NB4 (cell line): Measurements from ENCODE around the gene TMEM125.

ENCODE experiments used
- DNase-seq: peaks from one replicate; pipeline ENCODE4 v3.0.0; 2010; ENCODE audit warnings: low read depth
- H3K4me3 ChIP-seq: one replicate; pipeline ENCODE4 v1.5.1; 2011; ENCODE audit warnings: mild to moderate bottlenecking, low read depth, low read length, moderate library complexity
- MAX ChIP-seq: IDR thresholded peaks from 2 replicates; pipeline ENCODE4 v1.6.1; 2011; ENCODE audit warnings: low read depth, low read length
- MYC ChIP-seq: IDR thresholded peaks from 2 replicates; pipeline ENCODE4 v1.6.1; 2011; ENCODE audit warnings: low read depth, low read length
- POLR2A ChIP-seq: IDR thresholded peaks from 2 replicates; pipeline ENCODE4 v1.6.1; 2011; ENCODE audit warnings: mild to moderate bottlenecking; ENCODE audit not compliant: insufficient read length; ENCODE audit errors: extremely low read depth
- TF ChIP-seq, protein P1 (sequence below): IDR thresholded peaks from one replicate; pipeline ENCODE4 v1.5.1; 2012; ENCODE audit warnings: low read depth, low read length

TMEM125 gene

GRCh38 chr1:43229826-43230780 is 39.7 kb upstream of the TMEM125 start:
- DNase-seq: no peak
- no peak overlapping the region for H3K4me3 ChIP-seq
- TF ChIP-seq MYC: no peak
- no peak for TF ChIP-seq MAX
- TF ChIP-seq, protein P1, sequence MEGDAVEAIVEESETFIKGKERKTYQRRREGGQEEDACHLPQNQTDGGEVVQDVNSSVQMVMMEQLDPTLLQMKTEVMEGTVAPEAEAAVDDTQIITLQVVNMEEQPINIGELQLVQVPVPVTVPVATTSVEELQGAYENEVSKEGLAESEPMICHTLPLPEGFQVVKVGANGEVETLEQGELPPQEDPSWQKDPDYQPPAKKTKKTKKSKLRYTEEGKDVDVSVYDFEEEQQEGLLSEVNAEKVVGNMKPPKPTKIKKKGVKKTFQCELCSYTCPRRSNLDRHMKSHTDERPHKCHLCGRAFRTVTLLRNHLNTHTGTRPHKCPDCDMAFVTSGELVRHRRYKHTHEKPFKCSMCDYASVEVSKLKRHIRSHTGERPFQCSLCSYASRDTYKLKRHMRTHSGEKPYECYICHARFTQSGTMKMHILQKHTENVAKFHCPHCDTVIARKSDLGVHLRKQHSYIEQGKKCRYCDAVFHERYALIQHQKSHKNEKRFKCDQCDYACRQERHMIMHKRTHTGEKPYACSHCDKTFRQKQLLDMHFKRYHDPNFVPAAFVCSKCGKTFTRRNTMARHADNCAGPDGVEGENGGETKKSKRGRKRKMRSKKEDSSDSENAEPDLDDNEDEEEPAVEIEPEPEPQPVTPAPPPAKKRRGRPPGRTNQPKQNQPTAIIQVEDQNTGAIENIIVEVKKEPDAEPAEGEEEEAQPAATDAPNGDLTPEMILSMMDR: no peak
- TF ChIP-seq POLR2A: no peak

- TF ChIP-seq, protein P1: no peak
- TF ChIP-seq MYC (no peak), POLR2A (no peak), MAX (no peak)
- no peak overlapping the region for H3K4me3 ChIP-seq
- no peak for DNase-seq
These were observed 37.7 kb upstream of the TMEM125 start for GRCh38 chr1:43232074-43232473.

- no peak overlapping the region for H3K4me3 ChIP-seq
- TF ChIP-seq, protein P1: no peak
- TF ChIP-seq POLR2A: no peak
- TF ChIP-seq MAX: no peak
- no peak for TF ChIP-seq MYC
- DNase-seq: no peak
These were observed 37.3 kb upstream of the TMEM125 start for GRCh38 chr1:43232482-43232881.

- TF ChIP-seq MAX (no peak), POLR2A (no peak)
- H3K4me3 ChIP-seq: no peak overlapping the region
- DNase-seq: no peak
These were observed 36.2 kb upstream of the TMEM125 start for GRCh38 chr1:43233631-43234030.

DNA sequence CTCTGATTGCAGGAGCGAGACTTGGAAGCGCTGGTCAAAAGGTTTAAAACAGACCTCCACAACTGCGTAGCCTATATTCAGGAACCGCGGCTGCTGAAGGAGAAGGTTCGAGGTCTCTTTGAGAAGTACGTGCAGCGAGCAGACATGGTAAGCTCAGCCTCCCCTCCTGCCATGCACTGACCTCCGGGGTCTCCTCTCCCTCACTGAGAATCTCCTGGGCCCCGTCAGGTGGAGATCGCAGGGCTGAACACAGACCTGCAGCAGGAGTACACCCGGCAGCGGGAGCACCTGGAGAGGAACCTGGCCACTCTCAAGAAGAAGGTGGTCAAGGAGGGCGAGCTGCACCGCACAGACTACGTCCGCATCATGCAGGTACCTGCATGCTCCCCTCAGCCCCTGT is 35.5 kb upstream of the TMEM125 start:
- TF ChIP-seq, protein P1: no peak
- TF ChIP-seq MYC: no peak
- TF ChIP-seq POLR2A: no peak
- no peak overlapping the region for H3K4me3 ChIP-seq
- no peak for DNase-seq

DNA sequence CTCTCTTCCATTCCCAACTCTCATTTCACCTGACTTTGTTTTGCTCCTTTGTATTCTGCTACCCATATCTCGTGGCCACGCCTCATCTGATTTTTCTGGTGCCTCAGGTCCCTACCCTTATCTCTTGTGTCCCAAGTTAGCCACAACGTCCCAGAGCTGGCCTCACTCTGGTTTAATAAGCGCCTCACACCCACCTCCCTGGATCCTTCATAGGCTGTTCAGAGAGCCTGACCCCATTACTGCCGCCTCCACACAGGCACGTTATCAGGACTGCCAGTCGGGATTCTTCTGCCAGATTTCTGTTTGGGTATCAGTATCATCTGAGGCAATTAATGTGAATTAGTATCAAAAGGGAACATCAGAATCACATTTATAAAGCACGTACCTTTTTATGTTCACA is 34.7 kb upstream of the TMEM125 start:
- TF ChIP-seq MAX (no peak), MYC (no peak), POLR2A (no peak)
- TF ChIP-seq, protein P1: no peak
- DNase-seq: no peak
- no peak overlapping the region for H3K4me3 ChIP-seq
